Measurements from ENCODE around the gene RIN1.

Gene RIN1

DNA sequence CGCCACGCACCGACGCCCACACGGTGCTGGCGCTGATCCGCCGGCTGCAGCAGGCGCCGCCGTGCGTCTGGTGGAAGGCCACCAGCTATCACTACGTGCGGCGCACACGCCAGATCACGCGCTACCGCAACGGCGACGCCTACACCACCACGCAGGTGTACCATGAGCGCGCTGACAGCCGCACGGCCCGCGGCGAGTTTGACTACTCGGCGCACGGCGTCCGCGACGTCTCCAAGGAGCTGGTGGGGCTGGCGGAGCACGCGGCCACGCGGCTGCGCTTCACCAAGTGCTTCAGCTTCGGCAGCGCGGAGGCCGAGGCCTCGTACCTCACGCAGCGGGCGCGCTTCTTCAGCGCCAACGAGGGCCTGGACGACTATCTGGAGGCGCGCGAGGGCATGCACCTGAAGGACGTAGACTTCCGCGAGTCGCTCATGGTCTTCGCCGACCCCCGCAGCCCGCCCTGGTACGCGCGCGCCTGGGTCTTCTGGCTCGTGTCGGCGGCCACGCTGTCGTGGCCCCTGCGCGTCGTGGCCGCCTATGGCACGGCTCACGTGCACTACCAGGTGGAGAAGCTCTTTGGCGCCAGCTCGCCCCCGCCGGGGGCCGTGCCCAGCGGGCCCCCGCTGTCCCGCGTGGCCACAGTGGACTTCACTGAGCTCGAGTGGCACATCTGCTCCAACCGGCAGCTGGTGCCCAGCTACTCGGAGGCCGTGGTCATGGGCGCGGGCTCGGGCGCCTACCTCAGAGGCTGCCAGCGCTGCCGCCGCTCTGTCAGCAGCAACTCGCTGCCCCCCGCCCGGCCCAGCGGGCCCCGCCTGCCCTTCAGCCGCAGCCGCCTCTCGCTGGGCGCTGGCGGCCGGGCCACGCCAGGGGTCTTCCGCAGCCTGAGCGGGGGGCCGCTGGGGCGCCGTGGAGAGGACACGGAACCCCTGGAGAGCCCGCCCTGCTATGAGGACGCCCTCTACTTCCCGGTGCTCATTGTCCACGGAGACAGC, 41.3 kb downstream of the RIN1 start:
- no peak for DNase-seq (ENCODE audit: low spot score)

DNA sequence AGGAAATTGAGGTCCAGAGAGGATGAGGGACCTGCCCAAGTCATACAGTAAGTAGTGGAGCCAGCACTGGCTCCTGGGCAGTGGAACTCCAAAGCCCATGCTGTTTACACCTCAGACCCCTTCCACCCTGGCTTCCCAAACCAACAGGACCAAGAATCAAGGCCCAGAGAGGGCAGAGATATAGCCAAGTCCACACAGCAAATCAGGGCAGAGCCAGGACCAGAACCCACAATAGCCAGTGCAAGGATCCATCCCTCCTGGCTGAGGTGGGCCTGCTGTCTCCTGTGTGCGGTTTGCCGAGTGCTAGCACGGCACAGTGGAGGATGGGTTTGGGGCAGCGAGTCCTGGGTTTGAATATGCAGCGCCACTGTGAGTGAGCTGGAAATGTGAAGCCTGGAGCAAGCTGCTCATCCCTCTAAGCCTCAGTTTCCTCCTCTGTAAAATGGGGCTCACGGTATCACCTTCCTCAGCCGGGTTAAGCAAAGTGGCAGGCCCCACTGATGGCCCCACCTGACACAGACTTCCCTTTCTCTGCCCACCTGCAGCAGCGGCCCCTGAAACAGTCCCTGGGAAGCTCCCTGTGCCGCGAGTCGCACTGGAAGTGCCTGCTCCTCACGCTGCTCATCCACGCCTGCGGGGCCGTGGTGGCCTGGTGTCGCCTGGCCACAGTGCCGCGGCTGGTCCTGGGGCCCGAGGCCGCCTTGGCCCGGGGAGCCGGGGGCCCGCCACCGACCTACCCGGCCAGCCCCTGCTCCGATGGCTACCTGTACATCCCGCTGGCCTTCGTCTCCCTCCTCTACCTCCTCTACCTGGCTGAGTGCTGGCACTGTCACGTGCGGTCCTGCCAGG, 42.2 kb downstream of the RIN1 start:
- DNase-seq (ENCODE audit: low spot score): no peak

DNA sequence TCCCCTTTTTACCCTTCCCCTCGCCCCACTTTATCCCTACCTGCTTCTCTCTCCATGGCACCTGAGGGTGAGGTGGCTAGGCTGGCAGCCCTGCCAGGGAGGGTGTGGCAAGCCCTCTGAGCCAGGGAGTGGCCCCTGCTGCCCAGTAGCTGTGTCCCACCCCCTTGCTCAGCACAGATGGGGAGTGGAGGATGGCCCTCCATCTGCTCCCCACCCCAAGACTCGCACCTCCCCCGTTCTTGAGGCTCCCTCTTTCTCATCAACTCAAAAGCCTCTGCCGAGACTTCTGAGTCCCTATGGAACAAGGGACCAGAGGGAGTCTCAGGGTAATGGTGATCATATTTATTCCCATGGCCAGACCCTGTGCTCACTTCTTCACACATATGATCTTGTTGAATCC, 42.9 kb downstream of the RIN1 start:
- no peak for DNase-seq (ENCODE audit: low spot score)

DNA sequence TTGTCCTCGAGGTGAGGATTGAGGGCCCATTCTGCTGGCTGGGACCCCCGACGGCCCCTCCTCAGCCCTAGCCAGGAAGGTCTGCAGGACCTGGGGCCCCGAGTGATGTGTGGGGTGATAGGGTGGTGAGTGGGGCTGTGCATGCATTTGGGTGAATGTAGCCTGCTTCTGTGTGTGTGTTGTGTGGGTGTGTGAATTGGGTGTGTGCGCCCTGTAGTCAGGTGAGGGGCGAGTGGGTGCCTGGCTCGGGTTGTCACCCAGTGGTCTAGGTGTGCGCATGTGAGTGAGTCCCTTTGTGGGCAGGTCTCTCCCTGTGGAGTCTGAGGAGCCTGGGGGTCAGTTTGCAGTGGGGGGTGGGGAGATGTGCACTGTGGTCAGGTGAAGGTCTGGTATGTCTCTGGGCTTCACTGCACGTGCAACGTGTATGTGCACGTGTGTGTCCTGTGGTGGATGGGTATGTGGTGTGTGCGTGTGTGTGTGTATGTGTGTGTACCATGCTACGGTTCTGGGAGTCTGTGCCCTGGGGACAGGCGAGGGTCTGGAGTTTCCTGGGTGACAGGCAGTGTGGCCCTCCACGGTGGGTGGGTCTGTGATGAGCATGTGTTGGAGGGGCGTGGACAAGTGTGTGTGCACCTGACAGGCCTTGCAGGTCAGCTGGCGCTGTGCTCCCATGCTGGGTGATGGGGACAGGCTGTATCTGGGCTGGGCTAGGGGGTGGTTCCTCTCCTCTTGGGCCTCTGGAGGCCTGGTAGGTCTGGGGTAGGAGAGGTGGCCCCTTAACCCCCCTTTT, 43.5 kb downstream of the RIN1 start:
- no peak for DNase-seq (ENCODE audit: low spot score)

DNA sequence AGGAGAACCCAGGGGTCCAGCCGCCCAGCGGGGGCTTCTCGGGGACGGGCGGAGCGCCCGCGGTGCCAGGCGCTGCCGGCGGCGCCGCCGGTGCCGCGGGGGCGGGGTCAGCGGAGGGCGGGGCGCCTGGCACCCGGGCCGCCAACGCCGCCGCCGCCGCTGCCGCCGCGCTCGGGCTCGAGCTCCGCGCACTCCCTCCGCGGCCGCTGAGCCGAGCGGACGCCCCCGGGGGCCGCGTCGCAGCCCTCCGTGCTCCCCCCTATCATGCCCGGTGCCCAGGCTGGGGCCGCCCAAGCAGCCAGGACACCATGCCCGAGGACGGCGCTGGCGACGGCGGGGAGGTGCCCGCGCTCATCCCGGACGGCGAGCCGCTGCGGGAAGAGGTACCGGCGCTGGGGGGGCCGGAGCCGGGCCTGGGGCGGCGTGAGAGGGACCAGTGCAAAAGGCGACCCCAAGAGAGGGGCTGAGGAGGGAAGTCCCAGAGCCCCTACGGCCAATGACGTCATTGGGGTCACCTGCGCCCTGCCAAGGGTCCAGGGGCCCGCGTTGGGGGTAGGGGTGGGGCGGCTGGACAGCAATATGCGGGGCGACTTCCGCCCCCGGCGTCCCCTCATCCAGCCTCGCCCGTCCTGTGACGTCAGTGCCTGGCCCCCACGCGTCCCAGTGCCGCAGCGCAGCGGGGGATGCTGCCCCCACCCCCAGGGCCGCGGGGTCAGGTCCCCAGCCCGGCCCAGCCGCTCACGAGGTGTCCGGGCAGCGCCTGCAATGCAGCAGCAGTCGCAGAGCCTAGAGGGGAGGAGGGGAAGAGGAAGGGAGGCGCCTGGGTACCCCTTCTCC, 44.3 kb downstream of the RIN1 start, which contains the start of gene TMEM151A:
Gene TMEM151A (plus strand): TSS at position 189 of the 837 bp plus-strand sequence. CDS start 120 bp downstream, at position 309.
- DNase-seq (ENCODE audit: low spot score): no peak

DNA sequence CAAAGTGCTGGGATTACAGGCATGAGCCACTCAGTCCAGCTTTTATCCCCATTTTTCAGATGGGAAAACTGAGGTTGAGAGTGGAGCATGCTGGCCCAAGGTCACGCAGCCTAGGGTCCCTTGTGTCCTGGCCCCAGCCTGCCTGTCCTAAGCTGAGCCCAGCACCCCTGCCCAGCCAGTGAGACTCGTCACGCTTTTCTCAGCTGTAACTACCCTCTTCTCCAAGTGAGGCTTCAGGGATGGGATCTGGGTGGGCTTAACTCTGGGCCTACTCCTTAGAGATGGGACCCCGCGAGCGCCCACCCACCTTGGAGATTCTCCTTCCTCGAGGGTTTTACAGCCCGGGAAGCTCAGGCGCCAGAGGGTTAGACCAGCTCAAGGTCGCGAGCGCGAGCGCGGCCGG, 44.9 kb downstream of the RIN1 start:
- no peak for DNase-seq (ENCODE audit: low spot score)

DNA sequence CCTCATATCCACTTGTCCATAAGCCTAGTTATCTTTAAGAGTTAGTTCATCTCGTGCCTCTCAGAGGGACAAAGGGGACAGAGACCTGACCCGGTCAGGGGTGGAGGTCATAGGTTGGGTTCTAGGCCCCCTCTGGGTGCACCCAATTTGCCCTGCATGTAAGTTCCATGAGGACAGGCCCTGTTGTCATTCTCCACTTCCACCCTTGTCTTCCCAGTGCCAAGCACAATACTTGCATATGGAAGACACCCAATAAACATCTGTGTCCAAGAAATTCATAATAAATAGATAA, 46.0 kb downstream of the RIN1 start:
- DNase-seq (ENCODE audit: low spot score): no peak

DNA sequence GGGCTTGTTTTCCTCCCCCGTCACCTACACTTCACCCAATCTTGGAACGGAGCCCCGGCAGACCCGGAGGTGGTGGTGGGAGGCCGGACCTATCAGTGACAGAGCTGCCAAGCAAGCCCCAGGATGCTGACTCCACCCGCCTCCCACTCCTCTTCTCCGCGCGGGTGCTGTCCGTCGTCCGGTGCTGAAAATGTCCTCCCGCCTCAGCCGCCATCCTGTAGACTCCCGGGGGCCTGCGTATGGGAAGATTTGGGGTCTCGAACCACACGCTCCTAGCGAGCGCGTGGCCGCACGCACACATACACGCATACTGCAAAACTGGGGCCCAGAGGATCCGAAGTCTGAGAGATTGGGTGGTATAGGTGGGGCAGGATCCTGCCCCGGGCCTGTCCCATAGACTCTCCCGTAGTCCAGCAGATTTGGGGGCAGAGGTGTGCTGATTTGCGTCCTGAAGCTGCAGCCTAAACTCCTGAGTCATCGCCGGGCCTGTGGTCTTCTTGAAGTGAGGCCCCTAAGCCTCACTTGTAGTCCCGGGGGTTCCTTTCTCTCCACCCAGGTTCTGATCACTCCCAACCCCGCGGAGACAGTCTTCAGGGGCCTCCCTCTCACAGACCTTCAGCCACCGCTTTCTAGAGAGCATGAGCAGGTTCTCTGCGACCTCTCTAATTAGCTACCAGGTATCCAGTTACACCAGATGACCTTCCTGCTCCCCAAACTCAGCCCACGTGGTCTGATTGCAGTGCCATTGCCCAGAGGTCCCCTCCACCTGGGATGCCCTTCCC, 46.5 kb downstream of the RIN1 start:
- DNase-seq (ENCODE audit: low spot score): no peak

DNA sequence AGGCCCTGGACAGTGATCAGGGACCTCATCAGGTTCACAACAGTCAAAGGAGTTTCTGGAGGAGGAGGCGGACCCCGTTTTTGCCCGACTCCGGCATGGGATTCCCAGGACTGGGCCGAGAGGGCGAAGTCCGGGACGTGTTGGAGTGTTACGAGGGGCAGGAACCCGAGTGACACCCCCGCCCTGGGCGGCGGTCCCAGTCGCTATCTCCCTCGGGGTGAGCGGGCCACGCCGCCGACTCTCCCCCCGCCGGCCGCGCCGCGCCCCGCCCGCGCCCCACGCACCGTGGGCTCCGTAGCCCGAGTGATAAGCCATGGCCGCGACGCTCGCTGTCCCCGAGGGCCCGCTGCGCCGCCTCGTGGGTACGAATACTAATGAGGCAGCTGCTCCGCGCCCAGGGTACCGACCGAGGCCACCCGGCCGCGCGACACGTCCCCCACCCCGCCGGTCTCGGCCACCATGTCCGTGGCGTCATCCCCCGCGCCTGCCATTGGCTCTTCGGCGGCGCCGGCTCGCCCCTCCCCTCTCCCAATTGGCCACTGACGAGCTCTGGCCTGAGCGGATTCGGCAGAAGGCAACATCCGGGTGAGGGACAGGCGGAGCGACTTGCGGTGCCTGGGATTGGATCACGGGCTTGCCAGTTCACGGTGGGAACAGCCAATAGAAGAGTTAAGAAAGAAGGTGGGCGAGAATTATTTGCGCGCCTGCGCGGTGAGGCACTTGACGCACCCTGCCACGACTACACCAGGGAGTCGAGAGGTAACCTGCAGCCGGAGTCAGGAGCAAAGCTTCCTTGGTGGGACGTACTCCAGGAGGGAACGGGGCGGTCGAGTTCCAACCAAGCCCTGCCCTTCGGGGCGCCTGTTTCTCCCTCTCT, 47.3 kb downstream of the RIN1 start, which contains the start of gene YIF1A:
Gene YIF1A (minus strand): TSS at position 473 of the 877 bp plus-strand sequence. CDS start 158 bp downstream, at position 315.
- peak; percentile 100 for DNase-seq (ENCODE audit: low spot score)

DNA sequence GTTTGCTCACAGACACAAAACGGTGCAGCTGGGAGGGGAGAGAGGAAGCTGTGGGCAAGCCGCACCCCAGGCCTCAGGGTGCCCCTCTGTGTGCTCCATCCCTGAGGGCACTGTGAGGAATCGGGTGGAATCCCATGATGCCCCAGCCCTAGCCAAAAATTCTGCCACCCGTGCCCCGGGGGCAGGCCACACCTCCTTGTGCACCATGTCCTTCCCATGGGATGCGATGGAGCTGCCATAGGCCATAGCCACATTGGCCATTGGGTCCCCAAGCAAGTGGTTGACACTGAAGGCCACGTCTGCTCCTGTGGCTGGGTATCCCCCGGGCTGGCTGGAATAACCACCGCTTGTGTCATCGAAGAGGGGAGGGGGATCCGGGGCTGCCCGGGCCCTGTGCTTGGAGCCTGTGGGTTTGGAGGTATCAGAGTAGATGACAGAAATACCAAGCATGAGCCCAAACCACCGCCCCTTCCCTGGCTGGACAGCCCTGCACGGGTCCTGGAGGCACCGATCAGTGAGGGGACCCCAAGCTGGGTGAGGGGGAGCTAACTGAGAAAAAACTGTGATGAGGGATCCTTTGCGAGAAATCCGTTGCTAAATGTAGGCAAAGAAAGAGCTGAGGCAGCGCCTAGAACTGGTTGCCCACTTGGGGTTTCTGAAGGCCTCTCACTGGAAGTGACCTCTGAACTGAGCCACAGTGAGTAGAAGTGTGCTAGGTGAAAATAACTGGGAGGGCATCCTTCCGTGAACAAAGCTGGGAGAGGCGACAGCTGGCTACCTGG, 48.2 kb downstream of the RIN1 start:
- DNase-seq (ENCODE audit: low spot score): no peak

DNA sequence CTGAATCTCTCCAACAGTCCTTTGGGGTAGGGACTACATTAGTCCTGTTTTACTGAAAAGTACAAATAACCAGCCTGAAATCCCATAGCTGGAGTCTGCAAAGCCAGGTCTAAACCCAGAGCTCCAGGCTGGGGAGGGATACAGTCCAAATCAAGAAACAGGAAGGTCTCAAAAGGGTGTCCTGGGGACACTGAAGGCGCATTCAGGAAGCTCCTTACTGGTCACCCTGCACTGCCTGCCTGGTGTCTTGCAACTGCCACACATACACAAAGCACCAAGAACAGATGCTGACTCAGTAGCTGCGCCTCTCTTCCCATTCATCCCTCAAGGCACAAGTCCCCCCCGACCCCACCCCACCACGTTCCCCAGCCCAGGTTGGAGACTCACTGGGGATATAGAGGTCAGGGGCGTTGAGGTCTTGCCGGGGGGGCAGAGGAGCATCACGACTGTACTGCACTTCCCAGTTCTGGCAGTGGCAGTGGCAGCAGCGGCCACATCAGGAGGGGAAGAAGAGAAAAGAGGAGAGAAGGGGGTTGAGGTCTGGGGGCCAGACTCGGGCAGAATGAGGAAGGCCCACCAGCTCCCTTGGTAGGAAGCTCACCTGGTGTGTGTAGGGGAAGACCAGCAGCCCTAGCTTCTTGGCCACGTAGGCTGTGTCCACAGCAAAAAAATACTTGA, 48.9 kb downstream of the RIN1 start:
- no peak for DNase-seq (ENCODE audit: low spot score)

DNA sequence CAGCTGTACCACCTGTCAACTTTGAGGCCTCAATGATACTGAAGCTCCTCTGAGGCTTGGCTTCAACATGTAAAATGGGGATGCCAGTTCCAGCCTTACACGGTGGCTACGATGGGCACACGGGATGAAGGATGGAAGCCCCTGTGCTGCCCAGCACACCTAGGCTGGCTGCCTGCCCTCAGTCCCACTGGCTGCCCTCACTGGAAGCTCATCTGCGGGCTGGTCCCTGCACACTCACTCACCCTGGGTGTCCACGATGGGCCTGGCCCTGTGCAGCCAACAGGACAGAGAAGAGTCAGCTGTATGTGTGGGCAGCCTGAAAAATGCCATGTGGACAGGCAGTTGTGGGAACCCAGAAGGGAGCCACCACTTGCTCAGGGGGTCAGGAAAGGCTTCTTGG, 49.5 kb downstream of the RIN1 start:
- no peak for DNase-seq (ENCODE audit: low spot score)

DNA sequence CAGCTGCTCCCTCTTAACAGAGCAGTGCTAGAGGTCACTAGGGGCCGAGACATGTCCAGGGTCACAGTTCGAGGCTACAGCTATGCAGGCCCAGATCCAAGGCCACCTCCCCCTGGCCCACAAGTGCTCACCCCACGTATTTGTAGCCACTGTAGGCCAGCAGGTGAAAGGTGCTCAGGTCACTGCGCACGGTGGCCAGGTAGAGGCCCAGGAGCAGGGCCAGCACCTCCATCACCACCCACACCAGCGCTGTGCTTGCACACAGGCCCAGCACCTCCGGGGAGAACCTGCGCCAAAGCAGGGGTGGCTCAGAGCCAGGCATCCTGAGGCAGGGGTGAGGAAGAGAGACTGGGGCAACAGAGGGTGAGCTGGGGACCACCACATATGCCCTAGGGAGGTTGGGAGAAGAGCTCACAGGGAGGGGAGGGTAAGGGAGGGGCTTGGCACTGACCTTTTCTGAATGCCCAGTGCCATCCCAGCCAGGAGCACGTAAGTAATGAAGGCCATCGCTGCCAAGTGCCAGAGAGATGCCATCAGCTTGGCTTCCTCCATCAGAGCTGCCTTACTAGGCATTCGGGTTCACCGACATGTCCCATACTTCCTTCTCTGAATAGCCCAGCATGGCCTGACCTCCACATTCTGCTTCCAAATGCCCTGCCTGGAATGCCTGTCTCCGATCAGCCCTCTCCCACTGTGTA, 50.8 kb downstream of the RIN1 start:
- peak; percentile 61 for DNase-seq (ENCODE audit: low spot score)

DNA sequence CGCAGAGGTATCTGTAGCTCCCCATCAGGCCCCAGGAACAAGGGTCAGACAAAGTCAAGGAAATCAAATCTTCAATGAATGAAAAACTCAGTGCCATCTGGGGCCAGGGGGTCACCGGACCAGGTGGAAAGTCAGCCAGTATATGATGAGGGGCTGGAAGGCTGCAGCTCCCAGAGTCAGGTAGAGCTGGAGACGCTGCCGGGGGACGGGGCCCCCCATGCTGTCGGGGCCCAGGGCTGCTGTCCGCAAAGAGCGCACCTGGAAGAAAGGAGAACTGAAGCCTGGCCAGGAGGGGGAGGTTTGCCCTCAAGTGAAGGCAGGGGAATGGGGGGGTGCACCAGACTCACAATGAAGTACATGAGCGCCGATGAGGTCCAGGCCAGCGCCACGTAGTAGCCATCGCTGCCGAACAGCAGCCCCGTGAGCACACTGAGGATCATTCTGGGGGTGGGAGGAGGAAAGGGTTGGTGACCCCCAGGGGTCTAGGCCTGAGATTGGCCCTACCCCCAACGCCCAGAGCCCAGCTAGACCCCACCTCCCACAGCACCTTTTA, 51.6 kb downstream of the RIN1 start:
- DNase-seq (ENCODE audit: low spot score): no peak

DNA sequence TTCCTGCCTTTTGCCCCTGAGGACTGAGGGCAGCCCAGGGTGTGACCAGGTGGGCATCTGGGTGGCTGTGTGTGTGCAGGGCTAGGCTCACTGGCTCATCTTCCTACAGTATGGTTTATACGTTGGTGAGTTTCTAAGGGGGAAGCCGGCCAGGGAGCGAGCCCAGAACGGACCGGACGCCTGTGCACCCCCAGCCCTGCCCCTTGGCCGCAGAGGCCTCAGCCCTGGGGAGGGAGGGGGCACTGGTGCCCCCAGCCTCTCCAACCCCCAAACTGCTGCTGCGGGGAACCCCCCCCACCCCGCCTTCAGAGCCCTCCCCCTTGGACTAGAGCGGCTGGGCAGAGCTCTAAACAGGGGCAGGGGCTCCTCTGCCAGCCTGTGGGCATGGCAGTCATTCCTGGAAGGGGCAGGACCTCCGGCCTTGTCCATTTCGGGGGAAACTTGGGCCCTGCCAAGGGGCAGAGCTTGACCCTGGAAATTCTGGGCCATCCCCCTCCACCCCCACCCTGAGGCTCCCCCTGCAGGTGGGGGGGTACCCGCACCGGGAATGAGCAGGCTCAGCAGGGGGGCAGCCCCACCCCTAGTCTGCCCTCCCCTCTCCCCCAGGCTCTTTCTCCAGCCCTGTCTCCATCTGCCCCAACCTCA, 52.7 kb downstream of the RIN1 start:
- no peak for DNase-seq (ENCODE audit: low spot score)
